ELF-1 (cell line): ENCODE measurements around the gene EPB41L2.

ENCODE experiments used
- DNase-seq: peaks from one replicate; pipeline ENCODE4 v3.0.0-alpha.2; 2016; ENCODE audit warnings: low read depth, low spot score

The EPB41L2 gene

DNA sequence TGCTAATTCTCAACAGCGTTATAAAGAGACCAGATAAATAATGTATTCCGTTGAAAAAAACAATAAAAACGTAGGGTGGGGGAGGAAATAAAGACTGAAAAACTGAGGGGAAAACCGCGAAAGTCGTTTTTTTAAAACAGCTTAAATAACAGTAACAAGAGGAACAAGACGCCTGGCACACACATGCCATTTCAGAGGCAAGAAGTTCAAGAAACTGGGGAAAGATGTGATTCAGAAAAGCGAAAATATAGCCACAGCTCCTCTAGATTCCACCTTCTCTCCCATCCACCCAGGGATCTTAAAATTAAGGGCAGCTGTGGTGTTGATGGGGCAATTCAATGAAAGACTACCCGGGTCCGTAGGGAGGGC is 1.3 kb downstream of the EPB41L2 start:
- no peak for DNase-seq

DNA sequence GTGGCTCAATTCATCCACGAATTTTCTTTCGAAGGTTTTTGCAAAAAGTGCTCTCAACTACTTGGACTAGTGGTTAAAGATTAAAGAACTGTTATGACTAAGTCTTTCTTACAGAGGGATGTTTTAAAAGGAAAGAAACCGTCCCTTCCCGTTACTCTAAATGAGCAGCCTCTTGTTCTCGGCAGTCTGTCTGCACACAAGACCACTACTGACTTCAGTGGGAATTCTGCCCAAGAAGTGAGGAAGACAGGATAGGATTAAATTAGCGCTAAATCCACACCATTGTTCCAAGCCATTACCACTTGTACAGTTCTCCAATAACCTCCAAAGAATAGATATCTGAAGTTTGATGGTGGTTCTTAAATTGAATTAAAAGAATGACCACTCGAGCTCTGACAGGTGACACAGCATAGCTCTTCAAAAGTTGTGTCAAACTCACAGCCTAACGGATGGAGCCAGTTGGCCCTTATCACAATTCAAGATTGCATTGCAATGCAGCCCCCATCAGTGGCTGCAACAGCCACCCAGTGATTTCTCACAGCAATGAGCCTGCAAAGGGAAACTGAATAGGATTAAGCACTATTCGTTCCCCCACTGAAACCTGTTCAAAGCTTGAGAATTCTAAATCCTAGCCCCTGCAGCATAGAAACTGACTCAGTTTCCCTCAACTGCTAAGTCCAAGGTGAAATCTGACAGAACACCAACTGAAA is 1.8 kb downstream of the EPB41L2 start:
- DNase-seq: peak; percentile 20

- DNase-seq: no peak
These were observed 2.7 kb downstream of the EPB41L2 start for GRCh38 chr6:131060311-131060710.

DNA sequence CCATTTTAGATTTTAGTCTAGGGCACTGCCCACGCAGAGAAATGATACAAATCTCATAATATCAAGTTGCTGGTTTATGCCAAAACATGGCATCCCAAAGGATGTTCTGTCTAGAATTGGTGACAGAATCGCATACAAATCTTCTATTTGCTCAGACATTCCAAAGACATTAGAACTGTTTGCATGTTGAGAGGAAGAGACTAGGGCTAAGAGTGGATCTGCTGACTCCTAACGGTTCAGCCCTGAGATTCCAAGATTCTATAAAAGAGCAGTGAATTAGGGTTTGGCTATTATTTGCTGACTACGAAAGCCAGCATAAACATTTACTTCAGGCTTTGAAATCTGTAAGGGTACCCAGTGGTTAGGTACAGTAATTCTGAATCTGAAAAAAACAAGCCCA is 3.6 kb downstream of the EPB41L2 start:
- no peak for DNase-seq

DNA sequence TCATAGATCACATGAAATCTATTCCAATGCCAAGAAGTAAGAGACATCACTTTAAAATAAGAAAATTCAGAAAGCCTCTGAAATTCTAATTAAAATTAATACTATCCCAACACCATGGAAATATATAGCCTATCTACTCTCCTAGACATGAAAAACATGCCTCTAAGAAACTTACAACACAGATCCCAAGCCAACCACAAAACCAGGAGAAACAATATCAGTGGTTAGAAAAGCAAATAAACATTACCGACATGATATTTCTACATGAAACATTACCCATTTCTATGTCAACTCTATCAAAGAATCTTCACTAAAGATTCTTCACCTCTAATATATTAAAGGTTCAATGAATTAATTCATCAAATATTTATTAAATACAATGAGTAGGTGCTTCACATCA is 4.8 kb downstream of the EPB41L2 start:
- no peak for DNase-seq

DNA sequence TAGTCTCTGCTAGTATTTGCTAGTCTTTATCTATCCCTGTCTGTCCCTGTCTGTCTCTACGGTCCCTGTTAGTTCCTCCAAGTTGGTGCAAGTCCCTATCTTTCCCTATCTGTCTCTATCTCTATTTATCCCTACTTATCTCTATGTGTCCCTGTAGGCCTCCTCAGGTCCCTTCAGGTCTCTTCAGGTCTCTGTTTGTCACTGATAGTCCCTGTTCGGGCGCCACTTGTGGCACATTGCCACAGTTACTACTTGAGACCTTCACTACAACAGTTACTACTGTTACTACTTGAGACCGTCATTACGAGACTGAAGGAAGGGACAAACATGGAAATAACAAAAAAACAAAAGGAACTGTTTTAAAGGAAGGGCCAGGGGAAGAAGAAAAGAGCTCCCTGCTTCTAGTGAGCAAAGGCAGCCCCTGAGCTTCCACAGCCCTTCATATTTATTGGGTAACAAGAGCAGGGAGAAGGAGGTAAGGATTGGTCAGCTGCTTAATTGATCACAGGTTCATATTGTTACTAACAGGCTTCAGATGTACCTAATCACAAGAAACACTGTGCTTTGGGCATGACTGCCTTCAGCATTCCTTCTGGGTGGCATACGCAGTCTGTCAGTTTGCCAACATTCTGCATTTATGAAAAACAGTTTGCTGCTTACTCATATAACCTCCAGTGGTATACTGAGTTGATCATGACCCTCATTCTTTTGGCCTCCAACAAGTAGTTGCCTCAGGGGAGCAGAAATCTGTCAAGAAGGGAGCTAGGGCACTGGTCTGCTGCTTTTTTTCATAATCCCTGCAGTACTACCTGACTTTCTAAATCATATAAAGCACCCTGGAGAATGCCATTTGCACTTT is 8.4 kb downstream of the EPB41L2 start:
- no peak for DNase-seq

GRCh38 chr6:131053546-131054240 is 9.4 kb downstream of the EPB41L2 start:
- DNase-seq: no peak

GRCh38 chr6:131052181-131052580 is 10.9 kb downstream of the EPB41L2 start:
- DNase-seq: no peak

DNA sequence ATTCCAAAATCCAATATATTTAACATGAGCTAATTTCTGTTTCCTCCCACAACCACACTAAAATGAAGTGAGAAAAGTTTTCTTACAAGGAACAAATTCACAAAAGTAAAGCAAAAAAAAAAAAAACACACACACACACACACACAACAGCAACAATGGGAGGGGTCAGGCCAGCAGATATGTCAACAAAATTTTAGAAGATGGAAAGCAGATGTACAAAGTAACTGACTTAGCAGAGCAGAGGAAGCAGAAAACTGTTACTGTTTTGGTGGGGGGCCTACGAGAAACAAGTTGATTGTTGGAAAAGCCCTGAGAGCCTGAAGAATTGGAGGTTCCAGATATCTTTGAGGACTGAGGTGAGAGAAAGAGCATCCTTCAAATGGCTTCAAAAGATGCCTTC is 11.7 kb downstream of the EPB41L2 start:
- no peak for DNase-seq

- DNase-seq: no peak
These were observed 13.4 kb downstream of the EPB41L2 start for GRCh38 chr6:131049608-131050007.

DNA sequence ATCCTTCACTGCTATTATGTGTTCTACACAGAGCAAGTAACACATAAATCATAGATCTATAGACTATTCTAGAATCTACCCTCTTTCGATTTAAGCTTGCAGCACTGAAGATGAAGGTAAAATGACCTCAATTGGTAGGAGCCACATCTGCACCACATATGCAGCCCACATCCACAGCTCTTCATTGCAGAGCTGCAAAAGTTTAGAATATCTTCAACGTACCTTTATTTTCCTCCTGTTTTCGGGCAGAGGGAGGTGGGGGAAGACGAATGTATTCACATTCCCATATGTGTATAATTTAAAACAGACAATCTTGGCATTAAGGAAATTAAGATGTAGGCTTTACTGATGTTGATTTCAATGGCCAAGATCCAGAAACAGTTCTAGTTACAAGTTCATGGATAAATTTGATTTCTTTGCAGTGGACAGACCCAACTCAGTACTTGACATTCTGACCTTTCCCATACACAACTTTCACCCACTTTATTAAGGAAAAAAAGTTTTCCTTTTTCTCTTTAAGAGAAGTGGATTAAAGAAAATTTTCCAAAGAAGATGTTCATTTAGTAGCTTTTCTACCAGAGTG is 14.0 kb downstream of the EPB41L2 start:
- no peak for DNase-seq

DNA sequence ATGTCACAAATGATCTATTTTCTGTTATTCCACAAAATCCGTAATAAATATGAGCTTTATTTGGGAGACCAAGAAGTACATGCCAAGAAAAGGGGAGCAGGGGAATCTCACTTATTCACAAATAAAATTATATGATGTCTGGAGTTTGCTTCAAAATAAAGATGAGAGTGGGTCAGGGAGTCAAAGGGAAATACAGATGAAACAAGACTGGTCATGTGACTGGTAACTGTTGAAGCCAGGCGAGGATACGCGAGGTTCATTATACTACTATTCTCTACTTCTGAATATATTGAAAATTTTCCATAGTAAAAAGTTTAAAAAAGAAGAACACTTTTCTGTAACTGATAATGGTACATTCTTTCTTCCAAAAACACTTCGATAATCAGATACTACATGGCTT is 14.6 kb downstream of the EPB41L2 start:
- no peak for DNase-seq

DNA sequence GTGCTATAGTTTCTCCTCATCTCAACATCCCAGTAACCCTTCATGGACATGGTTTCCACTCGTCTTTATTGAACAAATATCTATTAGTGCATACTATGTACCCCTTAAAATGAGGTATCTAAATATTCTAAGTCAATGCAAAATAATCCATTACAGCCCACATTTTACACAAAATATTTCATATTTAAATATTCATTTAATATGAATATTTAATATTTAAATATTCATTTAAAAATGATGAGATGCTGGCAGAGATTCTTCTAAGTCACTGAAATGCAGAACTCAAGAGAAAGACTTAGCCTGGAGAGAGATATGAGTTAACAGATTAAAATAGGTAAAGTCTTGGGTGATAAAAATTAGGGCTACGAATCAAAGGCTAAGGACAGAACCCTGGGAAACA is 17.9 kb downstream of the EPB41L2 start:
- no peak for DNase-seq

DNA sequence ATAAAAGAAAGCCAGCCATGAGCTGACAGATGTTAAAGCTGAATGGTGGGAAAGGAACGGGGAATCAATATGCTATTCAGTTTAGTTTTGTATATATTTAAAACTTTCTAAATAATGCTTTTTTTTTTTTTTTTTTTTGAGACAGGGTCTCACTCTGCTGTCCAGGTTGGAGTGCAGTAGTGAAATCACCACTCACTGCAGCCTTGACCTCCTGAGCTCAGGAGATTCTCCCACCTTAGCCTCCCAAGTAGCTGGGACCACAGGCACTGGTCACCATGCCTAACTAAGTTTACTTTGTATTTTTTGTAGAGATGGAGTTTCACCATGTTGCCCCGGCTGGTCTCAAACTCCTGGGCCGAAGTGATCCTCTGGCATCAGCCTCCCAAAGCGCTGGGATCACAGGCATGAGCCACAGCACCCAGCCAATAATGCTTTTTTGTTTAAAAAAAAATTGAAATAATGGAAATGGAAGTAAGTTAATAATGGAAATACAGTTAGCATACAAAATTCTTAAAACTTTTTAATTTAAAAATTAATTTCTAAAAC is 19.1 kb downstream of the EPB41L2 start:
- no peak for DNase-seq

DNA sequence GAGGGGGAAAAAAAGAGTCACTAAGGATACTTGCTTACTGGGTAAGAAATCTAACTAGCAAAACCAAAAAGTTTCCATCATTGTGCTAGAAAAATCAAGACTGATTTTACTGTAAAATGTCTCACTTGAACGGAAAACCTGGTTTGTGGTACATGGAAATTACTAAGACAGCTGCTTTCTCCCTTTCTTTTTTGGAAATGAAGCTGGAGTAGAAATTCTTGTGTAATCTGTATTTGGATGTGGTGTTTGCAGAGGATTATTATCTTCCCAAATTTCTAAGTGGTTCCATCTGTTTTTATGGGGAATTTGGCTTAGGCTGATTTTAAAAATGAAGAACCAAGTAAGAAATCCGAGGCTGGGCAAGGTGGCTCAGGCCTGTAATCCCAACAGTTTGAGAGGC is 20.4 kb downstream of the EPB41L2 start:
- no peak for DNase-seq

DNA sequence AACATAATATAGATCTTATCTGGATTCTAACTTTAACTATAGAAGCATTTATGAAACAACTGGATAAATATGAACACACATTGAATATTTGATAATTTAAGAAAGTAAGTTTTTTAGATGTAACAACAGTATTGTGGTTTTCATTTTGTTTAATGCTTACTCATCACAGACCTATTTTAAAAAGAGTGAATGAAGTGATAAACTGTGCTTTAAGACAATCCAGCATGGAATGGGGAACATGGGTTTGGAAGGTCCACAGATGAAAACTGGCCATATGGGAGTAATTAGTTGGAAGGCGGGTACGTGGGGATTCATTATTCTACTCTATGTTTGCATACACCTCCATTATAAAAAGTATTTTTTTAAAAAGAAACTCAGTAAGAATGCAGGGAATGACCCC is 21.2 kb downstream of the EPB41L2 start:
- DNase-seq: no peak

DNA sequence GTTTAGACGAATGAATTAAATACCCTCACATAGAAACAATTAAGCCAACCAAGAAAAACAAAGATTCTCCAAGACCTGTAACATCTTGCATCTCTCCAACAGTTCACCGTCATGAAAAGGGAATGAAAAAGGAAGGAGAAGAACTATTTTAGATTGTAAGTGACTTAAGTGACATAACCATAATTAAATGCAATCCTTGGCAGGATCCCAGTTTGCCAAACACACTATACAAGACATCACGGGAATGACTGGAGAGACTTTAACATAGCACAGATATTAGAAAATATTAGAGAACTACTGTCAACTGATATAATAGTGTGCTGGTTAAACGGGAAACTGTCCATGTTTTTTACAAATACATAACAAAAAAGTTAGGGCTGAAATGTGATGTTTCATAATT is 22.2 kb downstream of the EPB41L2 start:
- DNase-seq: no peak

DNA sequence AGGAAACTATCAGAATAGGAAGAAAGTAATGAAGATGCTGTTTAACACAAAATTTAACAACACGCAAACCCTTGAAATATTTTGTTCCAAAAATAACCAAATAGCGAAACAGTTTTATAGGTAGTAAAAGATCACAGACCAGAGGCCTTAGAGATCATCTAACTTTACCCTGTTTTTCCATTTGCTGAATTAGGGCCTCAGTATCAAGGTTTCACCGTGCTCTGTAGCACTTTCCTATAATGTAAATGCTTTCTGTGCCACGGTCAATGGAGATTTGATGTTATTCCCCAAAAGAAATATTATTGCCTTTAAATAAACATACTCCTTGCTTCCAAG is 23.7 kb downstream of the EPB41L2 start:
- no peak for DNase-seq

DNA sequence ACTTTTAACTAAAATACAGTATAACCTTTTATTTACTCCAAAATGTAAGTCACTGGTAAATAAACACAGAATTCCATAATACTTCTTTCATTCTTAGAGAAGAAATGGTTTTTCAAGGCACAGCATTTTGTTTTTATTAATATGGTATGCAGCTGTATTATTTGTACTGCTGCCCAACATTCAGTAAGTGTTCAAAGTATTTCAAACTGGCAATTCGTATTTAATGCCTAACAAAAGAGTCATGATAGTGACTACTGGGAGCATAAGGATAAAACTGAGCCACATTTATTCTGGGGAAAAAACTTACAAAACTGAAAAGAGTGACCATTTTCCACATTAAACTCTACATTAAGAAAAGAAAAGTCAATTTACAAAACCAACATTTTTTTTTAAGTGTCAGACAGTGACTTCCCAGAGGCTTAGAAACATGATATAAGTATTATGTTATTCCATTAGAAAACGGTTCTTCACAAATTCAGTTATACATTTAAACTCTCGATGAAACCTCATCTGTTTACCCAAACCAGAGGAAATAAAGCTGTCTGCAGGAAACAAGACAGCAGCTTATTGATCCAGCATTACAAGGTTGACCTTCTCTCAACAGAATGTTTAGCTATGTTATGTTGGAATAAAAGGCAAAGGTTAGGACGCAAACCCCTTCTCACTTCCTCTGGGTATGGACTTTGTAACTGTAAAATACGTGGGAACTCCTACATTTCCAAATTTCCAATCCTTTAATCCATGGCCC is 24.3 kb downstream of the EPB41L2 start:
- no peak for DNase-seq

GRCh38 chr6:131037194-131037897 is 25.7 kb downstream of the EPB41L2 start:
- DNase-seq: no peak

DNA sequence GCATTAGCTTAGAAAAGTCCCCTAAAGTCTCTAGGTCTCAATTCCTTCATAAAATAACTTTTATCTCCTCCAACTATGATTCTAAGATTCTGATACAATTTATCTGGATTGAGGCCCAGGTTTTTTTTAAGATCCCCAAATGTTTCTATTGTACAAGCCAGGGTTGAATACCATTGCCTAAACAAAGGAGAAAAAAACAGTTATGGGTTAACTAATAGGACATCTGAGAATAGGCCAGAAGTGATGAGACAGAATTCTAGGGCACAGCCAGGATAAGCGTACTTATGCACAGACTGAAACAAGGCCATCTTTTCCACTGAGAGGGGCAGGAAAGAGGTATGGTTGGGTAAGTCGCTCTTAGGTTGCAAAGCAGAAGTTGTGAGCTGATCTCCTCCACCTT is 26.4 kb downstream of the EPB41L2 start:
- DNase-seq: no peak
